Activated CD8-positive, alpha-beta memory T cell treated with anti-CD3 and anti-CD28 coated beads, Interleukin-2, amount 50 U/mL, for 1 hour (primary cell): Measurements from ENCODE around the gene NBDY.
"Not testable (repeated sequence)": the region's sequence is repeated elsewhere in the genome, so short reads cannot be mapped to it uniquely, and the experiment has no call there.

ENCODE experiments used
- DNase-seq: peaks from one replicate; pipeline ENCODE4 v3.0.0-alpha.2; 2020; ENCODE audit errors: extremely low read depth

The NBDY gene

GRCh38 chrX:56729152-56729850 is at the start of gene NBDY:
Gene NBDY, plus strand, starts transcription at chrX:56729243. Its CDS starts 111 bp downstream, at chrX:56729354.
- no peak for DNase-seq

GRCh38 chrX:56704530-56704929 is 24.5 kb upstream of the NBDY start:
- DNase-seq = not testable (repeated sequence)

GRCh38 chrX:56726605-56727004 is 2.4 kb upstream of the NBDY start:
- no peak for DNase-seq

GRCh38 chrX:56727531-56727930 is 1.5 kb upstream of the NBDY start:
- no peak for DNase-seq

GRCh38 chrX:56728321-56728720 is 722 bp upstream of the NBDY start:
- no peak for DNase-seq

- no peak for DNase-seq
Observed at GRCh38 chrX:56728752-56729151, 291 bp upstream of the NBDY start.

- DNase-seq = no peak
Observed at GRCh38 chrX:56733459-56734046, 4.5 kb downstream of the NBDY start.

- no peak for DNase-seq
Observed at GRCh38 chrX:56736219-56736618, 7.2 kb downstream of the NBDY start.

- DNase-seq = no peak
Observed at GRCh38 chrX:56738670-56739069, 9.6 kb downstream of the NBDY start.

GRCh38 chrX:56744996-56745395 is 16.0 kb downstream of the NBDY start:
- no peak for DNase-seq

- DNase-seq = no peak
Observed at GRCh38 chrX:56746996-56747395, 18.0 kb downstream of the NBDY start.

GRCh38 chrX:56751071-56751470 is 22.0 kb downstream of the NBDY start:
- no peak for DNase-seq

- no peak for DNase-seq
Observed at GRCh38 chrX:56757327-56757726, 28.3 kb downstream of the NBDY start.

- DNase-seq = no peak
Observed at GRCh38 chrX:56758456-56758855, 29.4 kb downstream of the NBDY start.

- DNase-seq = no peak
Observed at GRCh38 chrX:56759736-56760409, 30.8 kb downstream of the NBDY start.

- DNase-seq = not testable (repeated sequence)
Observed at GRCh38 chrX:56760410-56761124, 31.5 kb downstream of the NBDY start.

GRCh38 chrX:56761167-56761566 is 32.1 kb downstream of the NBDY start:
- DNase-seq = no peak

- DNase-seq = no peak
Observed at GRCh38 chrX:56762220-56762619, 33.2 kb downstream of the NBDY start.

GRCh38 chrX:56762707-56763555 is 33.9 kb downstream of the NBDY start:
- DNase-seq = no peak

GRCh38 chrX:56763556-56764152 is 34.6 kb downstream of the NBDY start:
- DNase-seq = peak; percentile 74
